Stimulated activated CD4-positive, alpha-beta T cell treated with anti-CD3 and anti-CD28 coated beads, Interleukin-2, amount 100 ng/mL, for 48 hours (primary cell): Measurements from ENCODE around the gene PPP2R5B.
"Not testable (repeated sequence)": the region's sequence is repeated elsewhere in the genome, so short reads cannot be mapped to it uniquely, and the experiment has no call there.

Experiments
- DNase-seq, 2 donors: peaks; one replicate each; pipeline ENCODE4 v3.0.0-alpha.2; 2020

Gene PPP2R5B

DNA sequence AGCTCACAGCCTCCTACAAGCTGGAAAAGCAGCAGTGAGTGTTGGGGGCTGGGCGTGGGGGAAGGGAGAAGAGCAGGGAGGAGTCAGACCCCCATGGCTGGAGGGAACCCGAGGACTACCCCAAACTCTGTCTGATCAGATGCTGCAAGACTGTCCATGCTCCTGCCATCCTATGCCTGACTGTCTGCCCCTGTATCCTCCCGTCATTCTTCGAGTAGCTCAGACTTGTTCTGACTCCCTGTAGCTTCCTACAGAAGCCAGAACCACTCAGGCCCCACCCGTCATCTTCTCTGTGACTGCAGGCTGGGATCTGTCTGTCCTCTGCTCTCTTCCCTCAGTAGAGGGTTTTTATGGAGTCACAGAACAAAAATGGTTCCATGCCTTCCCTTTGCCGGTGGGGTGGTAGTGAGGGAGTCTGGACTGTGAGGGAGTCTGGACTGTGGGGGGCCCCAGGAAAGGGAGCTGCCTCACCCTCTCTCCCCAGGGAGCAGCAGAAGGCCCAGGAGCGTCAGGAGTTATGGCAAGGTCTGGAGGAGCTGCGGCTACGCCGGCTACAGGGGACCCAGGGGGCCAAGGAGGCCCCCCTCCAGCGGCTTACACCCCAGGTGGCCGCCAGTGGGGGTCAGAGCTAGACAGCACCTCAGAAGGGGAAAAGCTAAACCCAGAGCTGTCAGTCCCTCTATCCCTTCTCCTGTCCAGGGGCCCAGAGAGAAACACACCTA is 8.9 kb downstream of the PPP2R5B start:
- no peak for DNase-seq

DNA sequence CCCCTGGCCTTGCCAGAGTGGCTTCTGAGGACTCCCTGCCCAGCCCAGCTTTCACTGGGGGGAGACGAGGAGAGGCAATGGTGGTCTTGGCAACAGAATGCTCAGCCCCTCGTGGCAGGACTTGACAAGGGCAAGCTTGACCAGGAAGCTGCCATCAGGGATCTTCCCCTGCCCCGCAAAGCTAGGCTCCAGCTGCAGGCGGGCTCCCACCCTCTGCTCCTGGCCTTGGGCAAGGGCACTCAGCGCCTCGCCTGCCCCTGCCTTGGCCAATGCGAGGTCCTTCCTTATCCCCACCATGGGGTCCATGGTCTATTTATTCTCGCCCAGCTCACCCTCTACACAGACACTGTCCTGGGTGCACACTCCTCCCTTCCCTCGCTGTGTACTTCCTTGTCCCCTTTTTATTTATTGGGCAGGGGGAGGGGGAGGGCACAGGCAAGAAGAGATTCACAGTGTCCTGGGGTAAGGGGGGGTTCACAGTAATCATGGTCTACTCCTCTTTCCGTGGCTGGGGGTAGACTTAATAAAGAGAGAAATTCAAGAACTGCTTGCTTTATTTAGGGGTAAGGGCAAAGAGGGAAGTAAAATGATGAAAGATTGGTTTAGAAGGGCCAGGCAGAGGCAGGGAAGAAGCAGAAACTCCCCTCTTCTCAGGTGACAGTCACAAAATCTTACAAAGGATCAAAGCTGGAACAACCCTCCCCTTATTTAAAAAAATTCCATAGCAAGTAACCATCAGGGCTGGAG is 9.6 kb downstream of the PPP2R5B start:
- no peak for DNase-seq

DNA sequence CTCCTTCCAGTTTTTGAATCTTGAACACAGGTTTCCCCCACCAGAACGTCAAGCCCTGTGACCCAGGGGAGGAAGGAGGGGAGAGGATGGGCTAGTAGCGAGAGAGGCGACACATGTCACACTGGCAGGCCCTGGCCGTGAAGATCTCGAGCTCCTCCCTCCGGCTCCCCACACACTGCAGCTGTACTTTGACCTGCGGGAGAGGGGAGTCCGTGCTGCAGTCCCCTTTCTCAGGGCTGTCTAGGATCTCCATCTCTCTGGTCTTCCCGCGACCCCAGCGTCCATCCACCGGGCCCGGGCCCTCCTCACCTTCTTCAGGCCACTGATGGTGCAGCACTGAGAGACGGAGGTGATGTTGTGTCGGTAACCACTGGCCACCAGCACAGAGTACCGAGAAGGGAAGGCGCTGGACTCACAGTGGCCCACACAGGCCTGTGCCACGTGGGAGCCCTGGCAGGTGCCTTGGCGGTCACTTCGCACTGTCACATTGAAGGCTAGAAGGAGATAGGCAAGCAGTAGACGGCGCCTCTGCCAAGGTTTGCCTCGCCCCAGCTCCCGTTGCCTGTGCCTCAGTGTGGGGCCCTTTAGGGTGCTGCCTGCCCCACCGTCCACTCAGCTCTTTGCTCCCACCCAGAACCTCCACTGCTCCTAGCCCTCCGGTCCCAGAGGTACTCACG is 10.3 kb downstream of the PPP2R5B start:
- DNase-seq = no peak

DNA sequence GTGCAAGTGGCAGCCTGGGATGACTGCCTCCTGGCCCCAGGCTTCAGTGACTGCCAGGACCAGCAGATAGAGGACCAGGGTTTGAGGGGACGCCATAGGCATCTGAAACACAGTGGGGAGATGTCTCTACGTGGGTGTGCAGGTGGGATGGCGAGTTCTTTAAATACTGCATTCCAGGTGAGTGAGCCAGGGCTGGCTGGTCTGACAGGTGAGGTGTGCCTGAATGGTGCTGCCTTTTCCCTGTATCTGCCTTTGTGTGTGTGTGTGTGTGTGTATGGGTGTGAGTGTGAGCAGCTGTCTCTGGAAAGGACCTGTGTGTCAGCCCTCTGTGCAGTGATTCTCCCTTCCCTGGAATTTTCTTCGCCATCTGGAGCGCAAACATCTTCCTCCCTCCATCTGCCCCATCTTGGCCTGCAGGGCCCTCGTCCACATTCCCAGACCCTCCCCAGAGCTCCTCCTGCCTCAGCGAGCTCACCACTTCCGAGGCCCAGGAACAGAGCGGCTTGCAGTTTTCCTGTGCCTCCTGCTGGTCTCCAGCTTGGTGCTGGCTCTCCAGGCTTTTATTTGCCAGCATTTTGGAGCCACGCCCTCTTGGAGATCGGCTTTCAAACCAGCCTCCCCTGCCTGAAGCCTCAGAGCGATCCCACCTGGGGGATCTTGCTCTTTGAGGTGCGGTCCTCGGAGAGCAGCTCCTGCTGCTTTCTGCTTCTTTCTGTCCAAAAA is 11.0 kb downstream of the PPP2R5B start, which contains the start of gene GPHA2:
Gene GPHA2 (minus strand): TSS at position 535 of the 723 bp plus-strand sequence. CDS start 433 bp downstream, at position 102.
- no peak for DNase-seq

DNA sequence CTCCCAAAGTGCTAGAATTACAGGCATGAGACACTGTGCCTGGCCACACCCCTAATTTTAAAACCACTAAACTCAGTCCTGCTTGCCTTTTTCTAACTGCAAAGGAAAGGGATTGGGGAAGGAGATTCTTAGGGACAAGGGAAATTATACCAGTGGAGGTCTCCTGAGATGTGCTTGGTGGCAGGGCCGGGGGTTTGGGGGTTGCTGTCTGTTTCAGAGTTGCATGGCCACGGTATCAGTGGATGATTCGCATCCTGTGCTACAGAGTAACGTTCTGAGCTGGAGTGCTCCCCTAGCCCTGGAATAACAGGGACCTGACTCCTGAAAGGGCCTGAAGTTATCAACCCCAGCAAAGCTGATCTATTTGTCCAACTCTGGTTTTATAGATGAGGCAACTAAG is 12.1 kb downstream of the PPP2R5B start:
- no peak for DNase-seq

DNA sequence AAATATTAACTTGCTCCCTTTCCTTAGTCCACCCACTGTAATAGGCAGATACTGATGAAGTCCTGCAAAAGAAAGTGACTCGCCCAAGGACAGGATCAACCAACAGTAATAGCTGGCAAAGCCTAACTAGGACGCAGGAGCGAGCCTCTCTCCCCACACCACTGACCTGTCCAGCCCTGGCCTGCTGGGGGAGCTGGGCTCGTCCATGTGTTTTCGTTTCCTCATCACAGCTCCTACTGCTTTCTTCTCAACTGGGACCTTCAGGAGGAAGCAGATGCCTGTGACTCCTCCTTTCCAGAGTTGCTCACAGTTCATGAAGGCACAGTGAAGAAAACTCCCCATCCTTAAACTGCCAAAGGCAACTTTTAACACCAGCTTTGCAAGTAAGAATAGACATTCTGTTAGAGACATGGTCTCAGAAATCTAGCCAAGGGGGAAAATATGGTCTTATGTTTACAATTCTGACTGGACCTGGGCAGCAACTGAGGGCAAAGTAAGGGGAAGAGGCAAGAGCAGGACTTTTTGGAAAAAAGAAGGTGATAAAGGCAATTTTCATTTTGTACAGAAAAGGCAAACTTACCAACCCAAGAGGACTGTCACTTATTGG is 22.8 kb downstream of the PPP2R5B start:
- DNase-seq = no peak

DNA sequence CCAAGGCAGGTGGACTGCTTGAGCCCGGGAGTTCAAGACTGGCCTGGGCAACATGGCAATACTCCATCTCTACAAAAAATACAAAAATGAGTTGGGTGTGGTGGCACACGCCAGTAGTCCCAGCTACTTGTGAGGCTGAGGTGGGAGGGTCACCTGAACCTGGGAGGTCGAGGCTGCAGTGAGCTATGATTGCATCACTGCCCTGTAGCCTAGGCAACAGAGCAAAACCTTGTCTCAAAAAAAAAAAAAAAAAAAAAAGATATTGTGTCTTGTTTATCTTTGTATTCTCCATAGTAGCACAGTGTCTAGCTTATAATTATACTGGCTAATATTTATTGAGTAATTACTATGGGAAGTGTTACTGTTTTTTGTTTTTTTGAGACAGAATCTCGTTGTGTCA is 27.0 kb downstream of the PPP2R5B start:
- DNase-seq = no peak

DNA sequence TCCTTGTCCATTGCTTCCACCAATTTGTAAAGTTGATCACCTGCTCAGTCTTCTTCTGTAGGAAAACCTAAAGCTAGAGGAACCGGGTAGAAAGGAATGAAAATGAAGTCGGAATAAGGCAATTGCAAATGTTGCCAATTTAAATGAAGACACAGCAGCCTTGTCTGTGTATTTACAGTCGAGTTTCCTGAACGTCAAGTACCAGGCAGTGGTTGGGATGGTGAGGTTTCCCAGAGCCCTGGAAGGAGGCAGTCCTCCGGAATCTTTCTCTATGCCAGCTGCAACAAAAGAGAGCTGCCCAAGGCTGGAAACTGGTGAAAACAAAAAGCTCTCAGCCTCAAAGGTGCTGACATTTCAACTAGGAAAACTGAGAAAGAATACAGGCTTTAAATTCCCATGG is 29.7 kb downstream of the PPP2R5B start:
- no peak for DNase-seq

DNA sequence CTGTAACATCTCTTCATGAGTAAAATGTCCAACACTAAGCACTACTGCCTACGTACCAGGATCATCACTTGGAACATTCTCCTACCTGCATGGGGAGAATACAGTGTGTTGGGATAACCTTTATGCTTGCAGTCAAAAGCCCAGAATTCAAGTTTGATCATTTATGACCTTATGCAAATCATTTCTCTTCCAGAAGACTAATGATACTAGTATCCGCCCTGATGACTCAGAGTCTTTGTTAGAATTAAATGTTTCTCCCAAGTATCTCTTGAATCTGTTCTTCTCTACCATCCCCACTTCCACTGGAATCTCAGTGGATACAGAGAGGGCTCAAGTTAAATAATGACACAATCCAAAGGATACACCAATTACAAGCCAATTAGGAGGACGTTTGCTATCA is 35.0 kb downstream of the PPP2R5B start:
- DNase-seq = no peak

DNA sequence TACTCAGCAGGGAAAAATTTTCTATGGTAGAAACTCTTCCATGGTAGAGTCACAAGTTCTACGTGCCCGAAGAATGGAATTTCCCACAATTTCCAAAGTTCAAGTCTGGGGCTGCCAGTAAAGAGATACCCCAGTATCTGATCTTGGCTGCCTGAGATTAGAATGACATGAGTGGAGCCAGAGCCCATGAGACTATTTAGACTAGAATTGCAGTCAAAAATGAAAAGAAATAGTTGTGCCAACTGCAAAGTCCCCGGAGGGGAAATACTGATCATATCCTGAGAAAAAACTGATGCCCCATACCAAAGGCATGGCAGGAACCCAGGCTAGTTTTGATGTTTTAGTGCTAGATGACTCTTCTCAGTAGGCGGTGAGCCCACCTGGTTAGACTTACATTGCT is 36.2 kb downstream of the PPP2R5B start:
- DNase-seq = no peak

DNA sequence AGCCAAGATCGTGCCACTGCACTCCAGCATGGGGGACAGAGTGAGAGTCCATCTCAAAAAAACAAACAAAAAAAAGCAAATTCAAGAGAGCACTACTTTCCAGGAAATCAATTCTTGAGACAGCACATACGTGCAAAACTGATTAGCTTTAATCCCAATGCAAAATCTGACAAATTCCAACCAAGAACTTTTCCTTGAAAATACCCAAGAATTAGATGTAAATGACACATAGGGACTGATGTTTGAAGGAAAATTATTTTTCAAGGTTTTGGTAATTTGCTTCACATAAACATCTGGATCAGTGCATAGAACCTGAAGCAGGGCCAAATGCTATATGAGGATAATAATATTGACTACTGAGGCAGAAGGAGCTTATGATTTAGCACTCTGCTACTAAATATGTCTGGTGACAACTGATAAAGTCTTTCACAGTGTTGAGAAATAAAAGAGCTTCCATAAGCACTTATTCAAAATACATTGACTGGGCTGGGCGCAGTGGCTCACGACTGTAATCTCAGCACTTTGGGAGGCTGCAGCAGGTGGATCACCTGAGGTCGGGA is 38.7 kb downstream of the PPP2R5B start:
- DNase-seq = no peak

DNA sequence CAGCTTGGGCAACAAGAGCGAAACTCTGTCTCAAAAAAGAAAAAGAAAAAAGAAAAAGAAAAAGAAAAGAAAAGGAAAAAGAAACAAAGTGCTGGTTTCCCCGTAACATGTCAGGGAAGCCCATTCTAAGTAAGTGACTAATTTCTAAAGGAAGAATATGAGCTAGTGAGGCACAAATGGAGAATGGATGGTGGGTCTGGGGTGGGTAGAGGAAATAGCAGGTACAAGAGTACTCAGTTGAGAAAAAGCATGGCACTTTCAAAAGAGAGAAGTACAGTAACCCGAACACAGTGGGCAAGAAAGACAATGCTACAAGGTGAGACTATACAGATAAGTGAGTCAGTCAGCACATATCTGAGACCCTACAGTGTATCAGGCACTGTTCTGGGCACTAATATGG is 42.9 kb downstream of the PPP2R5B start:
- no peak for DNase-seq

DNA sequence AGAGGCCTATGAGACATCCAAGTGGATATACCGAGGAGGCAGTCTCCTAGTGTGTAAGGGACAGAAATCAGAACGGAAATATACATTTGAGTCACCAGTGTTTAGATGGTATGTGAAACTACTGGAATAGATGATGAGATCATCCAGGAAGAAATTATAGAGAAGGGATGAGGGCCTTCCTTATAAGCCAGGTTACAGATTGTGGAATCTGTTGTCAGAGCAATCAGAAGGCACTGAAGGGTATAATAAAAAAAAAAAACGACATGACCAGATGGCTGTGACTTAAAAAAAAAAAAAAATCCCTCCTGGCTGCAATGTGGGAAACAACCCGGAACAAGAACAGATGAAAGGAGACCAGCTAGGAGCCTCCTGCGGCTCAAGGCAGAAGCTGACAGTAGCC is 44.7 kb downstream of the PPP2R5B start:
- DNase-seq = no peak

DNA sequence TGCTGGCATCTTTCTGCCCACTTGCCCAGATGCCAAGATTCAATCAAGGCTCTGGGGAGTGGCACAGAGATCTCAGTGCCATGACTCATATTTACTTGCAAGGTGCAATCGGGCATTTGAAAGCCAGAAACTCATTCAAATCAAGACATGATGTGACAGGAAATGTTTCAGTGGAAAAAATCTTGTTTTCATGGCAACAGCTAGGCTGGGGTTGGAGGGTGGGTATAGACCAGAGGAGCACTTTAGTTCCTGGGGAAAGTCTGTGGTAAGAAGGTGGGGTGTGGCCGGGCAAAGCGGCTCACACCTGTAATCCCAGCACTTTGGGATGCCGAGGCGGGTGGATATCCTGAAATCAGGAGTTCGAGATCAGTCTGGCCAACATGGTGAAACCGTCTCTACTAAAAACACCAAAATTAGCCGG is 46.3 kb downstream of the PPP2R5B start:
- peak; percentile 22 to 25 for DNase-seq

DNA sequence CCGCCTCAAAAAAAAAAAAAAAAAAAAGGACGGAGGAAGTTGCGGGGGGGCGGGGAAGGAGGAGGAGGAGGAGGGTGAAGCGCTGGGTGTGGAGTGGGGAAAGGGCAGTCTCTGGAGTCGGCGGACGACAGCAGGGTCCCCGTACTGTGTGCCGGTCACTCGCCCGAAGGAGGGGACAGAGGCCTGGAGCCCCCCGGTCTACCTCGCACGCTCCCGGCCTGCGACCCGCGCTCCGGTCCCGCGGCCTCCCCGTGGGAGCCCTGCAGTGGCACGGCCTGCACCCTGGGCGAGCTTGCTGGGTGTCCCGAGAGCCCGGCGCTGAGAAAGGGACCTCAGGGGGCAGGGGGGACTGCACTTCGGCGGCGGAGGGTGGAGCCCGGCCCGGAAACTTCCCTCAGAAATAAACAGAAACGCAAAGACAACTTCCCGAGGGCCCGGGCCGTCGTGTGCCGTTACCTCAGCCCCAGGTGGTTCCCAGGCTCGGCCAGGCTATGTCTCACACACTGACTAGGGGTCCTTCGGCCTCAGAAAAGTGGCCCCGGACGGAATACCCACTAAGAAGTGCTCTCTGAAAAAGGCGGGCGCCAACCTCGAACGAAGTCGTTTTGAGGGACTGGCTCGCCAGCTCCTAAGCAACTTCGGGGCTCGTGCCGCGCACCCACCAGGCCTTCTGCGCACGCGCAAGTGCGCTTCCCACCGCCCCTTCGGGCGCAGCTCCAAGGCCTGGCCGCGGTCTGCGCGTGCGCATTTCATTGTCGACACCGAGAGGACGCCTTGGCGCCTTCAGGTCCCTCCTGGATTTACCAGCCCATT is 47.1 kb downstream of the PPP2R5B start, which contains the start of gene MAJIN:
Gene MAJIN (minus strand): TSS at position 688 of the 813 bp plus-strand sequence. CDS start 12,703 bp downstream, outside the sequence.
- peak; percentile 83 to 89 for DNase-seq

DNA sequence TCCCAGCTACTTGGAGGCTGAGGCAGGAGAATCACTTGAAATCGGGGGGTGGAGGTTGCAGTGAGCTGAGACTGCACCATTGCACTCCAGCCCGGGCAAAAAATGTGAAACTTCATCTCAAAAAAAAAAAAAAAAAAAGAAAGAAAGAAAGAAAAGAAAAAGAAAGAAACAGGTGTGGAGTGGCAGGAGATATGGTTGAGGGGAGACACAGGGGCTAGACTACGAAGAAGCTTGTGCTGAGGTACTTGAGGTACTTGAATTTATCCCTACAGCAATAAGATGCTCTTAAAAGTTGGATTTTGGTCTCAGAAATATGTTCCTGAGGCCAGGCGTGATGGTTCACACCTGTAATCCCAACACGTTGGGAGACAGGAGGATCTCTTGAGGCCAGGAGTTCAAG is 49.6 kb downstream of the PPP2R5B start:
- DNase-seq = no peak

DNA sequence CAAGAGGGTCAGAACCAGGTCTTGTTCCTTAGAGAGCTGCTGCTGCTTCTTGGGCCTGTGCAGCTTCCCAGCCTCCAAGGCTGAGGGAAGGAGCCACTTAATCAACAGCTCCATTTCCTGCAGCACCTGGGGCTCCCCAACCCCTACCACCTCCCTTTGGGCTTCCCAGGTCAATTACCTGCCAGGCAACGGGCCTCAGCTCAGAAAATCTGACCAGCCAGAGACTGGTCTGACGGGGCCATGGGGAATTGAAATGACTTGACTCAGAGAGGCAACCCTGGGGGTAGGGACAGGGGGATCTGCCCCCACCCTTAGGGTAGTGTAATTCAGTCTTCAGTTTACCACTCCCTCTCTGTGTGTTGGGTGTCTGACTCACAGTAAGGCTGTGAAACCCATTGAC is 52.2 kb downstream of the PPP2R5B start:
- no peak for DNase-seq

DNA sequence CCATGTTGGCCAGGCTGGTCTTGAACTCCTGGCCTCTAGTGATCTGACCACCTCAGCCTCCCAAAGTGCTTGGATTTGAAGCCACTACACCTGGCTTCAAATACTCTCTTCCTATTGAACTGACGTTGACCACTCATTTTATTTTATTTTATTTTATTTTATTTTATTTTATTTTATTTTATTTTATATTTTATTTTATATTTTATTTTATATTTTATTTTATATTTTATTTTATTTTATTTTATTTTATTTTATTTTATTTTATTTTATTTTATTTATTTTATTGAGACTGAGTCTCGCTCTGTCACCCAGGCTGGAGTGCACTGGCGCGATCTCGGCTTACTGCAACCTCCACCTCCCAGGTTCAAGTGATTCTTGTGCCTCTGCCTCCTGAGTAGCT is 58.9 kb downstream of the PPP2R5B start:
- DNase-seq = not testable (repeated sequence)
